GM12891 (cell line): ENCODE data around the gene ISG20L2.

Source experiments
- POLR2A ChIP-seq: IDR thresholded peaks from 2 replicates; pipeline ENCODE4 v1.6.1; 2011; ENCODE audit warnings: low read depth, low read length, control low read depth
- POU2F2 ChIP-seq: IDR thresholded peaks from 2 replicates; pipeline ENCODE4 v1.6.1; 2011; ENCODE audit warnings: low read depth, mild to moderate bottlenecking, control low read depth, low read length, moderate library complexity

DNA sequence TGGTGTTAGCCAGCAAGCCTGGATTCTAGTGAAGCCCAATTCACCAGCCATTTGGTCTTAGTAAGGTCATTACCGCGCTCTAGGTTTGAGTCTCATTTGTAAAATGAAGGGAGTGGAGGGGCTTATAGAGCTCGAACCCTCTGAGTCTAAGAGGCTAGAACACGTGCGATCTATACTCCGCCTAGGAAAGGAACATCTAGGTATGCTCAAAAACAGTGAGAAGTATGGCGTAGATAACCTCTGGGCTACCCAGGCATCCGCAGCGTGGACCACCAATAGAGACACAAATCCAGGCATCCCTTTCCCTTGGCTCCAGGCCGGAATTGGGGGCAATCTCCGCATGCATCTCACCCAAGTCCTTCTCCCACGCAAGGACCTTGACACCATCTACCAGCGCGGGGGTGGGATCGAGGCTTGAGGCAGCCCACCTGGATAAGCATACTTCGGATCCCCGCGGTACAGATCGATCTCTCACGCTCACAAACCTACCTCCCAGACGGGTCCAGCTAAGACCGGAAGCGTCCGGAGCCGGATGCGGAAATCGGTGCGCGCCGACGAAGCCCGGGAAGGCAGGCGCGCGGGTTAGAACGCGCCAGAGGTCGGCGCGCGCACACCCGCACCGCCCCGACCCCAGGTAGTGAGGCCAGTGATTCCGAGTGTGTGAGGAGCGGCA lies 504 bp downstream of the ISG20L2 start, which contains the start of gene METTL25B:
- TF ChIP-seq POU2F2: no peak
- no peak; the same call in 1 of the 2 replicates for TF ChIP-seq POLR2A
